Endodermal cell (in vitro differentiated cells): ENCODE results near the gene ADGRG3. TPM values are rescaled to one million over a fixed set of nuclear protein-coding genes. Genes with fewer than 3 reads are reported as not detected.

Experiments used
- DNase-seq: peaks from one replicate; pipeline ENCODE4 v3.0.0-alpha.2; 2017
- H3K27ac ChIP-seq: 2 replicates; pipeline ENCODE4 v1.5.1; 2013; ENCODE audit warnings: mild to moderate bottlenecking, low read depth, low read length, moderate library complexity
- H3K27me3 ChIP-seq: 2 replicates; pipeline ENCODE4 v1.6.1; 2013; ENCODE audit warnings: mild to moderate bottlenecking, low read length, moderate library complexity; ENCODE audit not compliant: insufficient read depth, control insufficient read depth, poor library complexity, severe bottlenecking
- H3K36me3 ChIP-seq: 2 replicates; pipeline ENCODE4 v1.7.0; 2013; ENCODE audit warnings: mild to moderate bottlenecking, low read length, moderate library complexity; ENCODE audit not compliant: control insufficient read depth, insufficient read depth
- H3K4me1 ChIP-seq: one replicate; pipeline ENCODE4 v1.7.0; 2013; ENCODE audit warnings: low read length; ENCODE audit not compliant: control insufficient read depth, insufficient read depth
- H3K4me3 ChIP-seq: 2 replicates; pipeline ENCODE4 v1.5.1; 2013; ENCODE audit warnings: mild to moderate bottlenecking, low read length, moderate library complexity
- H3K9ac ChIP-seq: 2 replicates; pipeline ENCODE4 v1.6.1; 2013; ENCODE audit warnings: mild to moderate bottlenecking, low read length, moderate library complexity; ENCODE audit not compliant: poor library complexity, severe bottlenecking; ENCODE audit errors: extremely low read depth
- H3K9me3 ChIP-seq: 2 replicates; pipeline ENCODE4 v1.6.1; 2013; ENCODE audit warnings: mild to moderate bottlenecking, low read length, moderate library complexity; ENCODE audit not compliant: control insufficient read depth
- H3K27ac Mint-ChIP-seq: 2 replicates; pipeline ENCODE4 v1.8.0; 2020; ENCODE audit warnings: mixed read lengths
- H3K27me3 Mint-ChIP-seq: 2 replicates; pipeline ENCODE4 v1.8.0; 2021; ENCODE audit warnings: mild to moderate bottlenecking, mixed read lengths; ENCODE audit not compliant: insufficient read depth
- H3K36me3 Mint-ChIP-seq: 2 replicates; pipeline ENCODE4 v1.8.0; 2020; ENCODE audit warnings: low read depth, mixed read lengths
- H3K4me1 Mint-ChIP-seq: 2 replicates; pipeline ENCODE4 v1.8.0; 2020; ENCODE audit warnings: mixed read lengths
- H3K4me3 Mint-ChIP-seq: 2 replicates; pipeline ENCODE4 v1.8.0; 2020; ENCODE audit warnings: mild to moderate bottlenecking, moderate library complexity, mixed read lengths
- H3K9me3 Mint-ChIP-seq: 2 replicates; pipeline ENCODE4 v1.8.0; 2020; ENCODE audit warnings: mild to moderate bottlenecking, mixed read lengths
- CTCF ChIP-seq: fragments of 200-600 bp; sonication (generic); conservative IDR thresholded peaks from 2 replicates; pipeline ENCODE4 v1.5.0; 2021; ENCODE audit warnings: antibody characterized with exemption, mild to moderate bottlenecking
- WGBS, 2 experiments: methylation state at CpG; one replicate each; pipeline versions ENCODE4 v1.1.5 to v1.1.7; 2013; ENCODE audit warnings: missing lambda C conversion rate in 2 of 2, mixed read lengths in 1 of 2; ENCODE audit not compliant: insufficient coverage in 1 of 2, insufficient read length in 1 of 2; 5-methylcytosine and 5-hydroxymethylcytosine counted together
- total RNA-seq, 2 donors: library from RNA; stranded (reverse); fragmentation: NEBNext Ultra II Directional in 1 of 2; extraction: Animal tissue kit (Norgen Biotek cat#: 25700) in 1 of 2; gene quantifications; 2 replicates in 1 of 2; 3 replicates in 1 of 2; pipeline ENCODE4 v1.2.1, GENCODE V29; 2021

ADGRG3 gene
- total RNA-seq, 2 donors from 2014 or later: not detected

GRCh38 chr16:57633383-57634064 is 34.6 kb upstream of the ADGRG3 start:
- no peak overlapping the region for H3K4me3 Mint-ChIP-seq
- H3K27ac ChIP-seq: no peak overlapping the region
- no peaks in the 10 kb centered on the region for H3K36me3 Mint-ChIP-seq
- H3K27ac Mint-ChIP-seq: no peak overlapping the region
- H3K27me3 ChIP-seq: no peaks in the 10 kb centered on the region
- no peak overlapping the region for H3K9ac ChIP-seq
- peaks cover 3% of the 10 kb centered on the region for H3K27me3 Mint-ChIP-seq
- H3K36me3 ChIP-seq: no peaks in the 10 kb centered on the region
- no peaks in the 10 kb centered on the region for H3K9me3 ChIP-seq
- DNase-seq: no peak
- TF ChIP-seq CTCF: no peak
- 92 to 98% methylated on average over 10 to 11 of the region's 11 CpGs for WGBS, 2 experiments
- H3K4me1 Mint-ChIP-seq: peaks cover 25% of the 10 kb centered on the region
- no peaks in the 10 kb centered on the region for H3K4me1 ChIP-seq
- H3K4me3 ChIP-seq: no peak overlapping the region
- H3K9me3 Mint-ChIP-seq: no peaks in the 10 kb centered on the region

- Mint-ChIP-seq H3K36me3 (no peaks in the 10 kb centered on the region), H3K27me3 (peaks cover 3% of the 10 kb centered on the region), H3K27ac (no peak overlapping the region), H3K9me3 (no peaks in the 10 kb centered on the region), H3K4me3 (no peak overlapping the region), H3K4me1 (peaks cover 23% of the 10 kb centered on the region)
- H3K4me3 ChIP-seq: no peak overlapping the region
- no peaks in the 10 kb centered on the region for H3K4me1 ChIP-seq
- no peaks in the 10 kb centered on the region for H3K36me3 ChIP-seq
- H3K9me3 ChIP-seq: no peaks in the 10 kb centered on the region
- WGBS, 2 experiments: 87 to 100% methylated on average over 3 to 4 of the region's 4 CpGs
- no peak for DNase-seq
- TF ChIP-seq CTCF: no peak
- H3K27ac ChIP-seq: no peak overlapping the region
- H3K27me3 ChIP-seq: no peaks in the 10 kb centered on the region
- no peak overlapping the region for H3K9ac ChIP-seq
These were observed 33.9 kb upstream of the ADGRG3 start for GRCh38 chr16:57634171-57634570.

GRCh38 chr16:57635266-57636097 is 32.6 kb upstream of the ADGRG3 start:
- Histone ChIP-seq H3K9me3 (no peaks in the 10 kb centered on the region), H3K4me1 (no peaks in the 10 kb centered on the region), H3K27ac (no peak overlapping the region), H3K4me3 (no peak overlapping the region), H3K36me3 (no peaks in the 10 kb centered on the region), H3K9ac (no peak overlapping the region), H3K27me3 (peaks cover 7% of the 10 kb centered on the region)
- Mint-ChIP-seq H3K36me3 (no peaks in the 10 kb centered on the region), H3K4me3 (no peak overlapping the region), H3K4me1 (peaks cover 20% of the 10 kb centered on the region), H3K9me3 (no peaks in the 10 kb centered on the region), H3K27ac (no peak overlapping the region), H3K27me3 (peaks cover 8% of the 10 kb centered on the region)
- 84 to 89% methylated on average over 11 to 16 of the region's 16 CpGs for whole genome bisulfite sequencing, 2 experiments
- no peak for DNase-seq
- no peak for TF ChIP-seq CTCF
